SK-N-SH treated with all-trans-retinoic acid at 6 μM for 48 hours (cell line): ENCODE data around the gene SYTL2.
"Not testable (repeated sequence)": the region's sequence is repeated elsewhere in the genome, so short reads cannot be mapped to it uniquely, and the experiment has no call there.

Experiments
- ATAC-seq: fragments of 200-7000 bp; cut with Tn5 transposase; 3 replicates; pipeline ENCODE4 v1.9.1; 2020; ENCODE audit warnings: mild to moderate bottlenecking, moderate library complexity
- BACH2 ChIP-seq: fragments of 250-450 bp; sonication (Bioruptor Pico); IDR thresholded peaks from 2 replicates; pipeline ENCODE4 v1.9.0; 2021; ENCODE audit warnings: mild to moderate bottlenecking, borderline replicate concordance
- CSDC2 ChIP-seq: fragments of 250-450 bp; sonication (Bioruptor Pico); IDR thresholded peaks from 2 replicates; pipeline ENCODE4 v1.5.0; 2020; ENCODE audit warnings: mild to moderate bottlenecking, moderate library complexity
- ESRRG ChIP-seq: fragments of 250-450 bp; sonication (Bioruptor Pico); IDR thresholded peaks from 2 replicates; pipeline ENCODE4 v1.6.1; 2021; ENCODE audit warnings: mild to moderate bottlenecking
- GLIS3 ChIP-seq: fragments of 250-450 bp; sonication (Bioruptor Pico); IDR thresholded peaks from 2 replicates; pipeline ENCODE4 v1.5.0; 2020; ENCODE audit warnings: mild to moderate bottlenecking, moderate library complexity
- ISL1 ChIP-seq: fragments of 250-450 bp; sonication (Bioruptor Pico); IDR thresholded peaks from 2 replicates; pipeline ENCODE4 v2.1.2; 2022; ENCODE audit warnings: mild to moderate bottlenecking, moderate library complexity
- OSR1 ChIP-seq: fragments of 250-450 bp; sonication (Bioruptor Pico); IDR thresholded peaks from 2 replicates; pipeline ENCODE4 v1.8.0; 2022; ENCODE audit warnings: moderate library complexity, mild to moderate bottlenecking, inconsistent platforms
- PPARA ChIP-seq: fragments of 250-450 bp; sonication (Bioruptor Pico); IDR thresholded peaks from 2 replicates; pipeline ENCODE4 v1.5.0; 2020; ENCODE audit warnings: mild to moderate bottlenecking, borderline replicate concordance
- RARB ChIP-seq: fragments of 250-450 bp; sonication (Bioruptor Pico); IDR thresholded peaks from 2 replicates; pipeline ENCODE4 v1.8.0; 2021; ENCODE audit warnings: mild to moderate bottlenecking, moderate library complexity
- SNAI2 ChIP-seq: fragments of 250-450 bp; sonication (Bioruptor Pico); IDR thresholded peaks from 2 replicates; pipeline ENCODE4 v1.5.0; 2020; ENCODE audit warnings: mild to moderate bottlenecking, moderate library complexity
- TOX ChIP-seq: fragments of 250-450 bp; sonication (Bioruptor Pico); IDR thresholded peaks from 2 replicates; pipeline ENCODE4 v1.8.0; 2021; ENCODE audit warnings: mild to moderate bottlenecking, moderate library complexity, borderline replicate concordance
- ZC3H10 ChIP-seq: fragments of 250-450 bp; sonication (Bioruptor Pico); IDR thresholded peaks from 2 replicates; pipeline ENCODE4 v1.5.1; 2021; ENCODE audit warnings: mild to moderate bottlenecking, moderate library complexity
- ZNF565 ChIP-seq: fragments of 450-650 bp; formaldehyde crosslinking; conservative IDR thresholded peaks from 2 replicates; pipeline ENCODE4 v1.5.0; 2020; ENCODE audit warnings: low read depth, mild to moderate bottlenecking, moderate library complexity
- ZNF70 ChIP-seq: fragments of 450-650 bp; formaldehyde crosslinking; IDR thresholded peaks from 2 replicates; pipeline ENCODE4 v1.5.0; 2020; ENCODE audit warnings: mild to moderate bottlenecking, moderate library complexity
- ZNF8 ChIP-seq: fragments of 450-650 bp; formaldehyde crosslinking; IDR thresholded peaks from 2 replicates; pipeline ENCODE4 v1.5.0; 2020; ENCODE audit warnings: mild to moderate bottlenecking, moderate library complexity
- TF ChIP-seq, protein P1 (sequence below): fragments of 250-450 bp; sonication (Bioruptor Pico); IDR thresholded peaks from 2 replicates; pipeline ENCODE4 v1.5.1; 2020; ENCODE audit warnings: low read depth, mild to moderate bottlenecking, moderate library complexity
- TF ChIP-seq, protein P2 (sequence below): fragments of 250-450 bp; sonication (Bioruptor Pico); IDR thresholded peaks from 2 replicates; pipeline ENCODE4 v1.8.0; 2020; ENCODE audit warnings: mild to moderate bottlenecking, moderate library complexity, borderline replicate concordance
- TF ChIP-seq, protein P3 (sequence below): fragments of 250-450 bp; sonication (Bioruptor Pico); IDR thresholded peaks from 2 replicates; pipeline ENCODE4 v1.8.0; 2021; ENCODE audit warnings: low read depth, mild to moderate bottlenecking, moderate library complexity, borderline replicate concordance
- TF ChIP-seq, protein P4 (sequence below): fragments of 250-450 bp; sonication (Bioruptor Pico); IDR thresholded peaks from 2 replicates; pipeline ENCODE4 v1.5.1; 2021; ENCODE audit warnings: mild to moderate bottlenecking, moderate library complexity

The SYTL2 gene

DNA sequence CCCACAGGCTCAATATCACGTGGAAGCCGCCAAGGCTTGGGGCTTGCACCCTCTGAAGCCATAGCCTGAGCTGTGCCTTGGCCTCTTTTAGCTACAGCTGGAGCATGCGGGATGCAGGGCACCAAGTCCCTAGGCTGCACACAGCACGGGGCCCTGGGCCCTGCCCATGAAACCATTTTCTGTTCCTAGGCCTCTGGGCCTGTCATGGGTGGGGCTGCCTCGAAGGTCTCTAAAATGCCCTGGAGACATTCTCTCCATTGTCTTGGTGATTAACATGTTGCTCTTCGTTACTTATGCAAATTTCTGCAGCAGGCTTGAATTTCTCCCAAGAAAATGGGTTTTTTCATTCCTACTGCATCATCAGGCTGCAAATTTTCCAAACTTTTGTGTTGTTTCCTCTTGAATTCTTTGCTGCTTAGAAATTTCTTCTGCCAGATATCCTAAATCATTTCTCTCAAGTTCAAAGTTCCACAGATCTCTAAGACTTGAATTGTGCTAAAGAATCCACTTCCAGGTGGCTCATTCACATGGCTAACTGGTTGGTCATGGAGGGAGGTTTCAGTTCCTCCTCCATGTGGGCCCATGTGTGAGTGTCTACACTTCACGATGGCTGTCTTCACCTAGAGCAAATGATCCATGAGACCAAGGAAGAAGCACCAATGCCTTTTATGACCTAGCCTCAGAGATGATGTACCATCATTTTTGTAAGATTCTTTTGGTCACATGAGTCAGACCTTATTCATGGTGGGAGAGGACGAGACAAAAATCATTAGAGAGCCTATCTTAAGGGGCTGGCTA, 138.6 kb downstream of the SYTL2 start (continued):
- TF ChIP-seq, protein P1, sequence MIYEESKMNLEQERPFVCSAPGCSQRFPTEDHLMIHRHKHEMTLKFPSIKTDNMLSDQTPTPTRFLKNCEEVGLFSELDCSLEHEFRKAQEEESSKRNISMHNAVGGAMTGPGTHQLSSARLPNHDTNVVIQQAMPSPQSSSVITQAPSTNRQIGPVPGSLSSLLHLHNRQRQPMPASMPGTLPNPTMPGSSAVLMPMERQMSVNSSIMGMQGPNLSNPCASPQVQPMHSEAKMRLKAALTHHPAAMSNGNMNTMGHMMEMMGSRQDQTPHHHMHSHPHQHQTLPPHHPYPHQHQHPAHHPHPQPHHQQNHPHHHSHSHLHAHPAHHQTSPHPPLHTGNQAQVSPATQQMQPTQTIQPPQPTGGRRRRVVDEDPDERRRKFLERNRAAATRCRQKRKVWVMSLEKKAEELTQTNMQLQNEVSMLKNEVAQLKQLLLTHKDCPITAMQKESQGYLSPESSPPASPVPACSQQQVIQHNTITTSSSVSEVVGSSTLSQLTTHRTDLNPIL, result no peak

DNA sequence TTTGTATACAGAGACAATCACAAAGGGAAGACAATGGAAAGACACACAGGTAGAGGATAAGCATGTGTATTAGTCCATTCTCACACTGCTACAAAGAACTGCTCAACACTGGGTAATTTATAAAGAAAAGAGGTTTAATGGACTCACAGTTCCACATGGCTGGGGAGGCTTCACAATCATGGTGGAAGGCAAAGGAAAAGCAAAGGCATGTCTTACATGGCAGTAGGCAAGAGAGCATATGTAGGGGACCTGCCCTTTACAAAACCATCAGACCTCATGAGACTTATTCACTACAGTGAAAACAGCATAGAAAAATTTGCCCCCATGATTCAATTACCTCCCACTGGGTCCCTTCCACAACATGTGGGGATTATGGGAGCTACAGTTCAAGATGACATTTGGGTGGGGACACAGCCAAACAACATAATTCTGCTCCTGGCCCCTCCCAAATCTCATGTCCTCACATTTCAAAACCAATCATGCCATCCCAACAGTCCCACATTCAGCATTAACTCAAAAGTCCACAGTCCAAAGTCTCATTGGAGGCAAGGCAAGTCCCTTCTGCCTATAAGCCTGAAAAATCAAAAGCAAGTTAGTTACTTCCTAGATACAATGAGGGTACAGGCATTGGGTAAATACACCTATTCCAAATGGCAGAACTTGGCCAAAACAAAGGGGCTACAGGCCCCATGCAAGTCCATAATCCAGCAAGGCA, 139.8 kb downstream of the SYTL2 start:
- ATAC-seq, result not testable (repeated sequence)

DNA sequence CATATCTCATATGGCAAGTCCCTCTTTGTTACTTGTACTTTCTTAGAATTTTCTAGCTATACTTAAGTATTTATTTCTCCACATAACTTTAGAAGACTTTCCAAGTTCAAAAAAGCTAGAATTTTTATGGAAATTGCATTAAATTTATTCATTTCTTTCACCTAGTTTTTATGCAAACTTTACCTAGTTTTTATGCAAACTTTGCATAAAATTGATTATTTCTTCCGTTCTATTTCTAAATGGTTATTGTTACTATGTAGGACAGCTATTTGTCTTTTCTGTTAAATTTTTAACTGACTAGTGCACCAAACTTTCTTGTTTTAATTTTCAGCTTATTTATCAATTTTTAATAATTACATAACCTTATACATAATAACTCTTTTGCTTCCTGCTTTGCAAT, 142.8 kb downstream of the SYTL2 start:
- TF ChIP-seq, protein P2, sequence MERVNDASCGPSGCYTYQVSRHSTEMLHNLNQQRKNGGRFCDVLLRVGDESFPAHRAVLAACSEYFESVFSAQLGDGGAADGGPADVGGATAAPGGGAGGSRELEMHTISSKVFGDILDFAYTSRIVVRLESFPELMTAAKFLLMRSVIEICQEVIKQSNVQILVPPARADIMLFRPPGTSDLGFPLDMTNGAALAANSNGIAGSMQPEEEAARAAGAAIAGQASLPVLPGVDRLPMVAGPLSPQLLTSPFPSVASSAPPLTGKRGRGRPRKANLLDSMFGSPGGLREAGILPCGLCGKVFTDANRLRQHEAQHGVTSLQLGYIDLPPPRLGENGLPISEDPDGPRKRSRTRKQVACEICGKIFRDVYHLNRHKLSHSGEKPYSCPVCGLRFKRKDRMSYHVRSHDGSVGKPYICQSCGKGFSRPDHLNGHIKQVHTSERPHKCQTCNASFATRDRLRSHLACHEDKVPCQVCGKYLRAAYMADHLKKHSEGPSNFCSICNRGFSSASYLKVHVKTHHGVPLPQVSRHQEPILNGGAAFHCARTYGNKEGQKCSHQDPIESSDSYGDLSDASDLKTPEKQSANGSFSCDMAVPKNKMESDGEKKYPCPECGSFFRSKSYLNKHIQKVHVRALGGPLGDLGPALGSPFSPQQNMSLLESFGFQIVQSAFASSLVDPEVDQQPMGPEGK (CRISPR knock-in tag), result no peak
- TF ChIP-seq ZNF70 (CRISPR knock-in tag) (no peak), RARB (CRISPR knock-in tag) (no peak), ZC3H10 (no peak), CSDC2 (CRISPR knock-in tag) (no peak), ISL1 (CRISPR knock-in tag) (no peak), ZNF565 (CRISPR knock-in tag) (no peak)
- TF ChIP-seq, protein P1, result no peak
- no peak for ATAC-seq

DNA sequence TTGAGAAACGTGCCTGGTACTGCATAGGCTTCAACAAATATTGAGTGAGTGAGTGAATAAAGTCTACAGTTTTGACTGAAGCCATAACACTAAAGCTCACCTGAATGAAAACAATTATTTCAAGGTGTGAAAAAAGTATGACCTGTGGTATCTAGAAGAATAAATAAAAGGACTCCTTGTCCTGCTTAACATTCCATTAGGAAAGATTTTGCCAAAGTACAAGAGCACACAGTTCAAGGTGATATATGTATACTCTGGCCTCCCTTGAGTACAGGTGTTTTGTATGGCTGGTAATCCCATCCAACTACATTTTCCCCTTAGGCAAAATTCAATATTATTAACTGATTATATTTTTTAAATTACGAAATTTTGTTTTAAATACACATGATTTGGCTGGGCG, 144.3 kb downstream of the SYTL2 start:
- no peak for TF ChIP-seq OSR1 (CRISPR knock-in tag)
- TF ChIP-seq, protein P3, sequence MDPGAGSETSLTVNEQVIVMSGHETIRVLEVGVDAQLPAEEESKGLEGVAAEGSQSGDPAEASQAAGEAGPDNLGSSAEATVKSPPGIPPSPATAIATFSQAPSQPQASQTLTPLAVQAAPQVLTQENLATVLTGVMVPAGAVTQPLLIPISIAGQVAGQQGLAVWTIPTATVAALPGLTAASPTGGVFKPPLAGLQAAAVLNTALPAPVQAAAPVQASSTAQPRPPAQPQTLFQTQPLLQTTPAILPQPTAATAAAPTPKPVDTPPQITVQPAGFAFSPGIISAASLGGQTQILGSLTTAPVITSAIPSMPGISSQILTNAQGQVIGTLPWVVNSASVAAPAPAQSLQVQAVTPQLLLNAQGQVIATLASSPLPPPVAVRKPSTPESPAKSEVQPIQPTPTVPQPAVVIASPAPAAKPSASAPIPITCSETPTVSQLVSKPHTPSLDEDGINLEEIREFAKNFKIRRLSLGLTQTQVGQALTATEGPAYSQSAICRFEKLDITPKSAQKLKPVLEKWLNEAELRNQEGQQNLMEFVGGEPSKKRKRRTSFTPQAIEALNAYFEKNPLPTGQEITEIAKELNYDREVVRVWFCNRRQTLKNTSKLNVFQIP (CRISPR knock-in tag), result no peak

DNA sequence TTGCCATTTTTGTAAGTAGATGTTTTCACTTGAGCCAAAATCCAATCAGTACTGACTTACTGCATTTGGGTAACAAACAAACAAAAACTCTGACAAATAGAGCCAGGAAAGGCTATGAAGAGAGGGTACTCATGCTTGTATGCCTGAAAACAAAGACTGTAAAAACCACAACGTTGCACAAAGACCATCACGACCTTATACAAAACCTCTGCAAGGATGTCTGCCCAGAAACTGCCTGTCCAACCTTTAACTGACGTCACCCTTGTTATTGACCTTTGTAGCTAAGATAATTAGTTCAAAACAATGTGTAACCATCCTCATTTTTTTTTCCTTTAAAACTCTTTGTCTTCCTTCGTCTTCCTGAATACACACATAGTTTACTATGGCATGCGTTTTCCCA, 145.2 kb downstream of the SYTL2 start:
- ATAC-seq, result no peak
- TF ChIP-seq TOX (CRISPR knock-in tag) (no peak), BACH2 (CRISPR knock-in tag) (no peak), ESRRG (CRISPR knock-in tag) (no peak), PPARA (CRISPR knock-in tag) (no peak), ZNF8 (CRISPR knock-in tag) (no peak), GLIS3 (CRISPR knock-in tag) (no peak), ZNF565 (CRISPR knock-in tag) (no peak), OSR1 (CRISPR knock-in tag) (no peak), SNAI2 (CRISPR knock-in tag) (no peak)
- TF ChIP-seq, protein P4, sequence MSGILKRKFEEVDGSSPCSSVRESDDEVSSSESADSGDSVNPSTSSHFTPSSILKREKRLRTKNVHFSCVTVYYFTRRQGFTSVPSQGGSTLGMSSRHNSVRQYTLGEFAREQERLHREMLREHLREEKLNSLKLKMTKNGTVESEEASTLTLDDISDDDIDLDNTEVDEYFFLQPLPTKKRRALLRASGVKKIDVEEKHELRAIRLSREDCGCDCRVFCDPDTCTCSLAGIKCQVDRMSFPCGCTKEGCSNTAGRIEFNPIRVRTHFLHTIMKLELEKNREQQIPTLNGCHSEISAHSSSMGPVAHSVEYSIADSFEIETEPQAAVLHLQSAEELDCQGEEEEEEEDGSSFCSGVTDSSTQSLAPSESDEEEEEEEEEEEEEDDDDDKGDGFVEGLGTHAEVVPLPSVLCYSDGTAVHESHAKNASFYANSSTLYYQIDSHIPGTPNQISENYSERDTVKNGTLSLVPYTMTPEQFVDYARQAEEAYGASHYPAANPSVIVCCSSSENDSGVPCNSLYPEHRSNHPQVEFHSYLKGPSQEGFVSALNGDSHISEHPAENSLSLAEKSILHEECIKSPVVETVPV (CRISPR knock-in tag), result no peak
- TF ChIP-seq, protein P3 (CRISPR knock-in tag), result no peak
- TF ChIP-seq, protein P1, result no peak
- TF ChIP-seq, all 23 proteins: peak for 0

More for the DNA sequence above, 144.3 kb downstream of the SYTL2 start:
- no peak for ATAC-seq
